Measurements from ENCODE around the gene CCZ1B. TPM values are rescaled to one million over a fixed set of nuclear protein-coding genes. Genes with fewer than 3 reads are reported as not detected.
"Not testable (repeated sequence)": the region's sequence is repeated elsewhere in the genome, so short reads cannot be mapped to it uniquely, and the experiment has no call there.

Gene CCZ1B
- total RNA-seq, 1 donor = 15.1 TPM

- not testable (repeated sequence) for DNase-seq (ENCODE audit: low read depth in 2 of 3, low spot score in 2 of 3)
Measured at GRCh38 chr7:6750173-6750572, 75.9 kb downstream of the CCZ1B start.

- DNase-seq (ENCODE audit: low read depth in 2 of 3, low spot score in 2 of 3) = not testable (repeated sequence)
Measured at GRCh38 chr7:6749335-6749734, 76.7 kb downstream of the CCZ1B start.

Other genes starting within 250 kb of the CCZ1B start
- 77.8 TPM for gene ZDHHC4, start 248.8 kb downstream of the CCZ1B start, total RNA-seq
- 22.9 TPM for gene INTS15, start 236.3 kb downstream of the CCZ1B start, total RNA-seq
- 13.2 TPM for gene ZNF853, start 210.7 kb downstream of the CCZ1B start, total RNA-seq
- gene ZNF316, start 189.0 kb downstream of the CCZ1B start, total RNA-seq = 22.1 TPM
- gene ZNF12, start 119.3 kb downstream of the CCZ1B start, total RNA-seq = 12.4 TPM
- under 0.01 TPM for gene RSPH10B2, start 72.2 kb downstream of the CCZ1B start, total RNA-seq

All from hematopoietic multipotent progenitor cell (in vitro differentiated cells).